Cardiac atrium fibroblast (primary cell): ENCODE results near the gene REXO2. TPM values are rescaled to one million over a fixed set of nuclear protein-coding genes. Genes with fewer than 3 reads are reported as not detected.

ENCODE experiments used
- total RNA-seq: library from RNA; depleted of rRNA; stranded (reverse); fragments of >200 nt; gene quantifications from 2 replicates; pipeline ENCODE4 v1.2.3, GENCODE V29; 2015

The REXO2 gene
- total RNA-seq = 255 and 270 TPM in 2 replicates

DNA sequence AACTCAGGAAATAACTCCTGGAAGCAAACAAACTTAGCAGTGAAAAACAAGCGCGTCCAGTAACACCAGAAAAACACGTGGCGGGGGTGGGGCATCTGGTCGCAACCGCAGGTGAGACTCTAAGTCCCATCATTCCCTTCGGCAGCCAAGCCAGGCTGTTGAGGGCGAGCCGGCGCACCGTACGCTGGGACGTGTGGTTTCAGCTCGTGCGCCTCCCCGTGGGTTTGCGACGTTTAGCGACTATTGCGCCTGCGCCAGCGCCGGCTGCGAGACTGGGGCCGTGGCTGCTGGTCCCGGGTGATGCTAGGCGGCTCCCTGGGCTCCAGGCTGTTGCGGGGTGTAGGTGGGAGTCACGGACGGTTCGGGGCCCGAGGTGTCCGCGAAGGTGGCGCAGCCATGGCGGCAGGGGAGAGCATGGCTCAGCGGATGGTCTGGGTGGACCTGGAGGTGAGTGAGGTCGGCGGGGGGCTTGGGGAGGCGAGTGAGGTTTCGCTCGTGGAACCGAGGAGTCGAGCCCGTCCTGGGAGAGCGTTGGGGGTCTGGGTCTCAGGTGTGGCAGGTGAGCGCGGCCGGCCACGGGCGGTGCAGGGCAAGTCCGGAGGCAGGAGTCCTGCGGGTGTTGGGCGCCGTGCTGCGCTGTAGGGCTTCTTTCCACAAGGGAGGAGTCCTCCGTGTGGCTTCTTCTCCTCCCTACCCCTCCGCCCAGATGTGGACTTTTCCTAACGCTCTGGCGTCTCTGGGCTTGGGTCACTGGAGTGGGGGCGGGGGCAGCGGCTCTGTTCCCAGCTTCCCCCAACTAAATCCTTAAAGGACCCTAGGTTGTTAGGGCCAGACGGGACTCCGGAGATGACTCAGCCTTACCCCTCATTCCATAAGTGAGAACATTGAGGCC, at the start of gene REXO2:
REXO2 (plus strand) TSS at position 239 of the 892 bp plus-strand sequence; CDS start at position 301, 62 bp downstream.

DNA sequence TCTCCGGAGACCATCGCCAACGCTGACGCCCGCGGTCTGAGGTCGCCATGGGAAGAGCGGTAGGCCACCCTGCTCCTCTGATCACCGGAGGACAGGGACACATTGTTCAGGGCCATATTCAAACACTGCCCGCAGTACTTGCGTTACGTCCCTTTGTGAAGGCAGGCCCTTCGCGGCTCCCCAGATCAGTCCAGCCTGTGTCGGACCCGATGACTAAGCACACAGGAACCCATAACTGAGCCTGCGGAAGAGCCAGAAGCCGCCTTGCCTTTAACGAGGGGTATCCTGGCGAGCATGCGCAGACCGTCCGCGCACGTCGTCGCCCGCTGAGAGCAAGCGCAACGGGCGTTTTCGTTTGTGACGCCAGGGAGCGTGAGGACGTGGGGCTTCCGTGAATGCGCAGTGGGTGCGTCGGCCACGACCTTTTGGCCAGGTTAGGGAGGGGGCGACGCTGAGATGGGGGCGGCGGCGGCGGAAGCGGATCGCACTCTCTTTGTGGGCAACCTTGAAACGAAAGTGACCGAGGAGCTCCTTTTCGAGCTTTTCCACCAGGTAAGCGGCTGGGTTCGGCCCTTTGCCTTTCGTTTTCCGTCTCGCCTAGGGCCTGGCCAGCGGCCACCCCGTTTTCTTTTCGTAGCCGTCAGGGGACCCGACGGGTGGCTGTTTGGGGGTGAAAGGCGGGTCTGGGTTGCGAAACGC, 38.9 kb upstream of the REXO2 start, which contains the start of the genes C11orf71 and RBM7:
C11orf71 (minus strand) TSS at position 296 of the 699 bp plus-strand sequence; CDS start at position 116, 180 bp downstream.
RBM7 (plus strand) TSS at position 451 of the 699 bp plus-strand sequence; CDS start at position 457, 6 bp downstream.

Other genes starting within 250 kb of the REXO2 start
- 466 and 821 TPM in 2 replicates for gene NNMT, start 143.1 kb upstream of the REXO2 start, total RNA-seq
- gene C11orf71, start 39.0 kb upstream of the REXO2 start, total RNA-seq = 1.3 and 2.9 TPM in 2 replicates
- 20.4 and 34.7 TPM in 2 replicates for gene RBM7, start 38.8 kb upstream of the REXO2 start, total RNA-seq
- not detected in 2 replicates for gene NXPE1, start 120.4 kb downstream of the REXO2 start, total RNA-seq
- not detected in 2 replicates for gene NXPE4, start 156.3 kb downstream of the REXO2 start, total RNA-seq
- not detected in 2 replicates for gene NXPE2, start 239.1 kb downstream of the REXO2 start, total RNA-seq